SU-DHL-6 (cell line): ENCODE measurements around the gene GGPS1.

Experiments
- CTCF ChIP-seq: fragments of 200-600 bp; sonication (generic); IDR thresholded peaks from one replicate; pipeline ENCODE4 v1.5.1; 2017; ENCODE audit warnings: antibody characterized with exemption, mild to moderate bottlenecking, low read length, moderate library complexity; ENCODE audit not compliant: insufficient read depth, poor library complexity, severe bottlenecking
- EZH2phosphoT487 ChIP-seq: fragments of 200-600 bp; sonication (generic), shearing (Covaris generic); conservative IDR thresholded peaks from 2 replicates; pipeline ENCODE4 v1.6.1; 2018; ENCODE audit warnings: mild to moderate bottlenecking, antibody characterized with exemption, low read length, moderate library complexity, mixed read lengths

- no peak for TF ChIP-seq EZH2phosphoT487
- no peak for TF ChIP-seq CTCF
Measured at GRCh38 chr1:235291599-235292091, 36.7 kb upstream of the GGPS1 start.
